SK-N-SH treated with all-trans-retinoic acid at 6 μM for 48 hours (cell line): Measurements from ENCODE around the gene JAK1.
"Not testable (repeated sequence)": the region's sequence is repeated elsewhere in the genome, so short reads cannot be mapped to it uniquely, and the experiment has no call there.

Source experiments
- ISL1 ChIP-seq: fragments of 250-450 bp; sonication (Bioruptor Pico); IDR thresholded peaks from 2 replicates; pipeline ENCODE4 v2.1.2; 2022; ENCODE audit warnings: mild to moderate bottlenecking, moderate library complexity
- PATZ1 ChIP-seq: fragments of 250-450 bp; sonication (Bioruptor Pico); IDR thresholded peaks from 2 replicates; pipeline ENCODE4 v1.8.0; 2020; ENCODE audit warnings: mild to moderate bottlenecking, moderate library complexity, borderline replicate concordance
- TCF4 ChIP-seq: fragments of 250-450 bp; sonication (Bioruptor Pico); IDR thresholded peaks from 2 replicates; pipeline ENCODE4 v1.8.0; 2021; ENCODE audit warnings: mild to moderate bottlenecking, moderate library complexity, borderline replicate concordance
- TOX ChIP-seq: fragments of 250-450 bp; sonication (Bioruptor Pico); IDR thresholded peaks from 2 replicates; pipeline ENCODE4 v1.8.0; 2021; ENCODE audit warnings: mild to moderate bottlenecking, moderate library complexity, borderline replicate concordance
- ZFP30 ChIP-seq: fragments of 450-650 bp; formaldehyde crosslinking; IDR thresholded peaks from 2 replicates; pipeline ENCODE4 v1.5.0; 2022; ENCODE audit warnings: mild to moderate bottlenecking, moderate library complexity
- ZNF70 ChIP-seq: fragments of 450-650 bp; formaldehyde crosslinking; IDR thresholded peaks from 2 replicates; pipeline ENCODE4 v1.5.0; 2020; ENCODE audit warnings: mild to moderate bottlenecking, moderate library complexity
- ZNF8 ChIP-seq: fragments of 450-650 bp; formaldehyde crosslinking; IDR thresholded peaks from 2 replicates; pipeline ENCODE4 v1.5.0; 2020; ENCODE audit warnings: mild to moderate bottlenecking, moderate library complexity
- TF ChIP-seq, protein P1 (sequence below): fragments of 250-450 bp; sonication (Bioruptor Pico); IDR thresholded peaks from 2 replicates; pipeline ENCODE4 v1.5.1; 2020; ENCODE audit warnings: low read depth, mild to moderate bottlenecking, moderate library complexity

DNA sequence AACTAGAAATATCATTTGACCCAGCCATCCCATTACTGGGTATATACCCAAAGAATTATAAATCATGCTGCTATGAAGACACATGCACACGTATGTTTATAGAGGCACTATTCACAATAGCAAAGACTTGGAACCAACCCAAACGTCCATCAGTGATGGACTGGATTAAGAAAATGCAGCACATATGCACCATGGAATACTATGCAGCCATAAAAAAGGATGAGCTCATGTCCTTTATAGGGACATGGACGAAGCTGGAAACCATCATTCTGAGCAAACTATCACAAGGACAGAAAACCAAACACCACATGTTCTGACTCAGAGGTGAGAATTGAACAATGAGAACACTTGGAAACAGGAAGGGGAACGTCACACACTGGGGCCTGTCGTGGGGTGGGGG lies 149.0 kb downstream of the JAK1 start:
- not testable (repeated sequence) for TF ChIP-seq TCF4; TOX (CRISPR knock-in tag); ISL1; ZFP30; PATZ1 (CRISPR knock-in tag); ZNF8; ZNF70 (CRISPR knock-in tag)
- TF ChIP-seq, protein P1, sequence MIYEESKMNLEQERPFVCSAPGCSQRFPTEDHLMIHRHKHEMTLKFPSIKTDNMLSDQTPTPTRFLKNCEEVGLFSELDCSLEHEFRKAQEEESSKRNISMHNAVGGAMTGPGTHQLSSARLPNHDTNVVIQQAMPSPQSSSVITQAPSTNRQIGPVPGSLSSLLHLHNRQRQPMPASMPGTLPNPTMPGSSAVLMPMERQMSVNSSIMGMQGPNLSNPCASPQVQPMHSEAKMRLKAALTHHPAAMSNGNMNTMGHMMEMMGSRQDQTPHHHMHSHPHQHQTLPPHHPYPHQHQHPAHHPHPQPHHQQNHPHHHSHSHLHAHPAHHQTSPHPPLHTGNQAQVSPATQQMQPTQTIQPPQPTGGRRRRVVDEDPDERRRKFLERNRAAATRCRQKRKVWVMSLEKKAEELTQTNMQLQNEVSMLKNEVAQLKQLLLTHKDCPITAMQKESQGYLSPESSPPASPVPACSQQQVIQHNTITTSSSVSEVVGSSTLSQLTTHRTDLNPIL (CRISPR knock-in tag): not testable (repeated sequence)
